GM12892 (cell line): Measurements from ENCODE around the gene BICC1.

Experiments used
- POLR2A ChIP-seq: IDR thresholded peaks from 2 replicates; pipeline ENCODE4 v1.6.1; 2011; ENCODE audit warnings: low read depth, low read length, control low read depth
- POLR2AphosphoS5 ChIP-seq: IDR thresholded peaks from 2 replicates; pipeline ENCODE4 v1.6.1; 2011; ENCODE audit warnings: low read depth, low read length, control low read depth
- TAF1 ChIP-seq: IDR thresholded peaks from 2 replicates; pipeline ENCODE4 v1.6.1; 2011; ENCODE audit warnings: low read depth, mild to moderate bottlenecking, control low read depth, low read length, borderline replicate concordance

GRCh38 chr10:58755340-58755610 is 242.6 kb downstream of the BICC1 start:
- no peak for TF ChIP-seq TAF1
- no peak for TF ChIP-seq POLR2A
- no peak for TF ChIP-seq POLR2AphosphoS5
